HG03196 (cell line): ENCODE measurements around the gene UBQLN4.
"Not testable (repeated sequence)": the region's sequence is repeated elsewhere in the genome, so short reads cannot be mapped to it uniquely, and the experiment has no call there.

Experiments used
- ATAC-seq: cut with Tn5 transposase; IDR thresholded peaks from one replicate; pipeline ENCODE4 v1.9.1; 2021; ENCODE audit not compliant: unreplicated experiment

Gene UBQLN4

DNA sequence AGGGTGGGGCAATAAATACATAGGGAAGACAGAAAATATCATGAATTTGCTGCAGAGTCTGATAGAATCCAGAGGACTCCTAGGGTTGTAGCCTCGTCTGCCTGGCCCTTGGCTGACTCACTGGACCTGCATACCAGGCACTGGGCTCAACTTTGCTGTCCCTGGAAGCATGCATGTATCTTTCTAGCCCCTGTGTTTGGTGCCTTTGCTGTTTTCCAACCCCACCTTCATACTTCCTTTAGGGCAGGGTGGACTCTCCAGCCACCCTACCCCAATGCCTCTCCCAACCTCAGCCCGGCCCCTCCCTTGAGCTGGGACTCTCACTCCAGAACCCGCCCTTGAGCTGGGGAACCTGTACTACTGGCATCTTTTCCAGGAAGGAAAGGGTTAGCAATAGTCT is 8.6 kb upstream of the UBQLN4 start:
- no peak for ATAC-seq

DNA sequence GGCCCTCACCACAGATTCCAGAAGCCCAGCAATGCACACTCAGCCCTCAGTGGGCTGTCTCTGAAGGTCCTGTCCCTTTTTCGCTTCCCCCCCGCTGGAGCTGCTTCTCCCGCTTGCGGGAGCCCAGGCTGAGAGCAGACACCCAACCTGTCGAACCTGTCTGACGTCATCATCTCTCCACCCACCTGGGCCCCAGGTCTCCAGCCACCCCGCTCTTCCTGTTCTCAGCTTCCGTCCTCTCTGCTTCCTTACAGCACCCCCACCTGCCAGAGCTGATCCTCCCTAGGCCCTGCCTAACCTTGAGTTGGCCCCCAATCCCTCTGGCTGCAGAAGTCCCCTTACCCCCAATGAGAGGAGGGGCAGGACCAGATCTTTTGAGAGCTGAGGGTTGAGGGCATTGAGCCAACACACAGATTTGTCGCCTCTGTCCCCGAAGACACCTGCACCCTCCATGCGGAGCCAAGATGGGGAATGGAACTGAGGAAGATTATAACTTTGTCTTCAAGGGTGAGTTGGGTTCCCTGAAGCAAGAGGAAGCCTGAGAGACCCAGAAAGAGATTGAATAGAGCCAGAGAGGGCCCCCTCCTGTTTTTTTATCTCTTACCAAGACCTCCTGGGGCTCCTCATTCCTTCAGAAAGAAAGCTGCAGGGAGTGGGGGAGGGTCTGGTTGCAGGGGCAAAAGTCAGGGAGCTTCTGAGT is 7.5 kb upstream of the UBQLN4 start, which contains the start of gene RAB25:
RAB25 (plus strand) TSS at position 224 of the 700 bp plus-strand sequence; CDS start at position 465, 241 bp downstream.
- no peak for ATAC-seq

GRCh38 chr1:156056326-156056849 is 2.8 kb upstream of the UBQLN4 start:
- ATAC-seq: no peak

DNA sequence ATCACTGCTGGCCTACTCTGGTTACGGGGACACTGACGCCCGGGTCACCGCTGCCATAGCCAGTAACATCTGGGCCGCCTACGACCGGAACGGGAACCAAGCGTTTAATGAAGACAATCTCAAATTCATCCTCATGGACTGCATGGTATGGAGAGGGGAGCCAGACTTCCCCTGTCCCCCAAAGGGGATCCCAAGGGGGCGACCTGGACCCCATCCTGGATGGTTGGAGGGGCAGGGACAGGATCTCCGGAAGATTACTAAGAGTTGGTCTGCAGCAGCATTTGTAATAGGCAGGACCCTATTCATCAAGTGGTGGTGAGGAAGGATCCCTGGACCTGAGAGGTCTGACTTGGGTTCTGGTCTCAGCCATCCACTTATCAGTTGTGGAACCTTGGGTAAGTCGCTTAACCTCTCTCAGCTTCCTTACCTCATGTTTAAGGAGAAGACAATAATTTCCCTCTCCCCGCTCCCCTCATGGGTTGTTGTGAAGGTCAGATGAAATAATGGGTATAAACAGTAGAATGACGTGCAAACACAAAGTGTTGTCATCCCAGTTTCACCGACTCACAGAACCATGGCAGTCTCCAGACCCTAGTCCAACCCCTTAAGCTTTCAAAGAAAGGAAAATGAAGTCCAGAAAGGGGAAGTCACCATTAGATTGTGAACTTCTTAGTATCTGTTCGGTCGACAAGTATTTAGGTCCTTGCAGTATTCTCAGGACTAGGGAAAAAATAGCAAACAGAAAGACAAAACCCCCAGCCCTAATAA is 1.9 kb upstream of the UBQLN4 start:
- ATAC-seq: no peak

DNA sequence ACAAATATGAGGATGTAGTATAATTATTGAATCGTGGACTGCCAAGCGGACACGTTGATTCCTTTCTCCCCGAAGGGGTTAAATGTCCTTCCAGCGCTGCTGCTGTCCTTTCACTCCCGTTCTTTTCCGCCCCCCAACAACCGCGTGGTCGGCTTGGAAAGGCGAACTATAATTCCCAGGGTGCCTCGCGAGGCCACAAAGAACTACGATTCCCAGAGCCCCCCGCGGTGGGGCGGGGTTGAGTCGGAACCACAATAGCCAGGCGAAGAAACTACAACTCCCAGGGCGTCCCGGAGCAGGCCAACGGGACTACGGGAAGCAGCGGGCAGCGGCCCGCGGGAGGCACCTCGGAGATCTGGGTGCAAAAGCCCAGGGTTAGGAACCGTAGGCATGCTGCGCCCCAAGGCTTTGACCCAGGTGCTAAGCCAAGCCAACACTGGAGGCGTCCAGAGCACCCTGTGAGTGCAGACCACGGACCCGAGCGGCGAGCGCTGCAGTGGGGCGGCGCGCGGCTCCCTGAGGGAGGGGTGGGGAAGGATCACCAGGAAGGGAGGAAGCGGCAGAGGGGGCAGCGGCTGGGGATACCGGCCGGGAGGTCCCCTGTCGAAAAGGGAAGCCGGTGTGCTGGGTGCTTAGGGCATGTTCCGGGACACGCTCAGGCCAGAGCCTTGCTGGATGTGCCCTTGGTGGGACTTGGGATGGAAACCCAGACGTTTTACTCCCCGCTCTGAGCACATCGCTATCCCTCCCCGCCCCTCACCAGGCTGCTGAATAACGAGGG is 1.1 kb upstream of the UBQLN4 start, which contains the start of gene LAMTOR2:
LAMTOR2 (plus strand) TSS at position 283 of the 781 bp plus-strand sequence; CDS start at position 391, 108 bp downstream.
- peak; percentile 77 for ATAC-seq

- ATAC-seq: no peak
Measured at GRCh38 chr1:156052862-156053767, 483 bp downstream of the UBQLN4 start.

DNA sequence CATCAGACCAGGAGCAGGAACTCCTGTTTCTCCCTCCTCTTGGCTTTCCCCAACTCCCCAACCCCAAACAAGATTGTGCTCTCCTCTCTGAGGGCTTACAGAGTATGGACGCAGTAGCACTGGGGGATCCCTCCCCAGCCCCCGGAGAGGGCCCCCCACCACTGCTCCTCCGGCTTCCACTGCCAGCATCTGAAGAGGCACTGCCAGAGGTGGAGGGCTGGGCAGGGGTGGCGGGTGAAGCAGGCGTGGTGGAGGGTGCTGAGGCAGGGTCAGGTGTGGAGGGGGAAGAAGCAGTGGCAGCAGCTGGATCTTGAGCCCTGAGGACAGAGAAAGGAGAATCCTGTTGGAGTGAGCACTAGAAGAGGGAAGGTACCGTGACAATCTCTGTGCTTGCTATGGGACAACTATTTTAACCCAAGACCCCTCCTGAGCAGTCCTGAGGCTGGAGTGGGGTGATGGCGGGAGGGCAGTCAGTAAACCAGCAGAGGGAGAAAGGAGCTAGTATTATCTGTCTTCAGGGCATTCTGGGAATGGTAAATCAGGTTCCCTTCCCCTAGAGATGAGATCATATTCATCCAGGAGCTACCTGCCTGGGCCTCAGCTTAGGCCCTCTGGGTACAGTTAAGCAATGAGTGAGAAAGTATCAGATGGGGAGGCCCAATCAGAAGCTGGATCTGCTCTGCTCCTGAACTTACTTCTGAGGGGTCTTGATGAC is 2.4 kb downstream of the UBQLN4 start:
- ATAC-seq: no peak

DNA sequence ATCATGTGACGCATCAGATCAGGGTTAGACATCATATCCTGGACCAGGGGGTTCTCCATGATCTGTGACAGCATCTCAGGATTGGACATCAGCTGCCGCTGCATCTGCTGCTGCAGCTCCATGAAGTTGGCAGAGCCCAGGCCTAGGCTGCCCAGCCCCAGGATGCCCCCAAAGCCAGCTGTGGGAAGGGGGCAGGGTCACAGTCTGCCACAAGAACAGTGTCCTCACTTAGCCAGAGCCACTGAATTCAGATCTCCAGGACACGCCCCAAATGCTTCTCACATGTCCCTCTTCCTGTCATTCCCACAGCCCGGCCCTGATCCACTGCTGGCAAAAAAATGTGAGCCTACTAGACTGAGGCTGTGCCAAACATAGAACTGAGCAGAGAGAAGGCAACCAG is 3.2 kb downstream of the UBQLN4 start:
- no peak for ATAC-seq

GRCh38 chr1:156048663-156049258 is 4.8 kb downstream of the UBQLN4 start:
- ATAC-seq: no peak

DNA sequence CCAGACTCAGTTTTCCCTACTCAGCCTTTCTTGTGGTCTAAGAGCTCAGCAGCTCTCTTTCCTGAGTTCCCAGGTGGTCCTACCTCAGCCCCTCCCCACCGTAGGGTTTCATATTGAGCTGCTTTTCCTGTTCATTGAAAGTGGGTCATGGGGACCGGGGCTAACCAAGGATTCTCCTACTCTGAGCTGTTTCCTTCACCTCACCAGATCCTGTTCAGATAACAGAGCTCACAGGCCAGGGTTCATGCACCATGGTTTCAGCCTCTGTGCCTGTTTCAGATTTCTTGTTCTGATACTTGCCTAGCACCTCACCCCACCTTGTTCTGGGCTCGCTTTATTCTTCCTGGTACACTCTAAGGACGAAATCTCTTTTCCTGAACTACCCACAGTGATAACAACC is 8.5 kb downstream of the UBQLN4 start:
- no peak for ATAC-seq

DNA sequence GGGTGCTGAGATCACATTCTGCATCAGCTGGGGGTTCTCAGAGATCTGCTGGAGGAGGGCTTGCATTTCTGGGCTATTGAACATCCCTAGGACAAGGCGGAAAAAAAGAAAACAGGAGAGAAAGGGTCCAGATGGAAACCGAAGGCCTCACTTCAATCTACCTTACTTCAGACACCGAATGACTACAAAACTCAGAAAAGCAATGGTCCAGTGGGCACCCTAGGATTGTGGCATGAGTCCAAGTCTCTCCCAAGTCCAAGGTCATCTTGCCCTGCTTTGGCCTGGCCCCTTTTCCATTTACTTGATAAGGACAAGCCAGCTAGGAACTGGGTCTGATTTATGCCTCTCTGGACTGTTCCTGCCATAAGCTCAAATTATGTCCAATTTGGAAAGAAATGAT is 10.8 kb downstream of the UBQLN4 start:
- ATAC-seq: no peak

DNA sequence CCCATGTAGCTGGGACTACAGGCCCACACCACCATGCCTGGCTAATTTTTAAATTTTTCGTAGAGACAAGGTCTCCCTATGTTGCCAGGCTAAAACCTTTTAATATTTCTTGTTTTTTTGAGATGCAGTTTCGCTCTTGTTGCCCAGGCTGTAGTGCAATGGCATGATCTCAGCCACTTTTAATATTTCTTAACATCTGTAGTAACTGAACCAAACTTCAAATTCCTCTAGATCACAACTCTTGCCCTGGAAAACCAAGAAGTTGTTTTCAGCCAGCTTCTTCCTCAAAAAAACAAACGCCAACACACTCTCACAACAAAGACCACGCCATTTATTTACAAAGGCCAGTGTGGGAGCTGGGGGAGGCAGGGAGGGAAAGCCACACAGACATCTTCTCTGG is 18.6 kb downstream of the UBQLN4 start:
- ATAC-seq: not testable (repeated sequence)

DNA sequence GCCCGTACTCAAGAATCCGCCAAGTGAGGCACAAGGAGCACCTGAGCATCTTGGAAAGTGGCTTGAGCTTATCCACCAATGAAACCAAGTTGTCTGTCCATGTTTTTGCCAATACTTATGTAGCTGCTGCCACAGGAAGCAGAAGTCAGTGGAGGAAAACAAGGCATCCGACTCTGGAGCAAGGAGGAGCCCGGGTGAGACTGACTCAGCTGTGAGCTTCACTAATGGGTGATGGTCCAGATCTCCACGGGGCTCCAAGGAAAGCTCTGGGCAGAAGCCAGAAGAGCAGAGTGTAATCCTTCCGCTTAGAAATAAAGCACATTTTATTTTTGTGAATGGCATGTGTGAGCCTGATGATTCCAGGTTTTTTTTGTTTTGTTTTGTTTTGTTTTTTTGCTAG is 20.6 kb downstream of the UBQLN4 start:
- ATAC-seq: no peak

- no peak for ATAC-seq
Measured at GRCh38 chr1:156026588-156026987, 27.0 kb downstream of the UBQLN4 start.

DNA sequence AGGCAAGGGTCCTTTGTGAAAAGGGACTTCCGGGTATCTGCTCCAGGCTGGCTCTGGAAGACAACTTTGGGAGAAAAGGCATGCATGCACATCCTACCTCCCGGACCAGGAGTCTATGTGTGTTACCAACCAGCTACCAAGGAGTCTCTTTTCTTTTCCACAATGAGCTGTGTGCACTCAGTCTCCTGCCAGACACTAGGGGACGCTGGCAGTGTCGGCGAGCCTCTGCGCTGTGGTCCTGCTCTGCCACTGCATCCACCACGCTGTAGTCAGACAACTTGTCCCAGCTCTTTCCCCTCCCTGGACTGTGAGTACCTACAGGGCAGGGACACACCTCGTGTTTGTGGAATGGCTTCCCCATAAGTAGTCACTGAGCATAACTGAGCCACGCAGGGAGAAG is 27.7 kb downstream of the UBQLN4 start:
- ATAC-seq: no peak

DNA sequence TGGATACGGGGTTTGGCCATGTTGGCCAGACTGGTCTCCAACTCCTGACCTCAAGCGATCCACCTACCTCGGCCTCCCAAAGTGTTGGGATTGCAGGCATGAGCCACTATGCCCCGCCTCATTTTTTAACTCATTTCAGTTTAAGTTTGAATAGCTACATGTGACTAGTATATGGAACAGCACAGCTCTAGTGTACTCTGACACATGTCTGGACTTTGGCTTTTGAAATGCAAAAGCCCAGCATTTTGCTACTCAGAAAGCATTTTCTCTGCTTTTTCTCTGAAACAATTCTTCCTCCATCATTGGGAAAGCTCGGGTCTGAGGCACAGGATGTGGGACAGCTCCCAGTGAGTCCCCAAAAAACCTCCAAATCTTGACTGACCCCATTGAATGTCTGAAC is 28.8 kb downstream of the UBQLN4 start:
- no peak for ATAC-seq

- no peak for ATAC-seq
Measured at GRCh38 chr1:156021954-156022353, 31.6 kb downstream of the UBQLN4 start.

DNA sequence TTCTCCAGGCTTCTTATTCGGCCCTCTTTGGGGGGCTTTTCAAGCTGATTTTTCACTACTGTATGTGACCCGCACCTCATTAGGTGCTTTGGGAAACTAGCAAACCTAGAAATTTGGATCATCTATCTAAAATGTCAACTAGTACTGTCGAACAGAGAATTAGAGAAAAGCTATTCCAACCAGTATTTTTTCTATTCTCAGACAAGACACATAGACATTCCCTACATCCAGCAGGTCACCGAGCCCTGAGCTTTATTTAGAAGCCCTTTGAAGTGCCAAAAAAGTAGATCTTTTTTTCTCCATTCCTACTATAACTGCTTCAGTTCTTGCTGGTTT is 32.5 kb downstream of the UBQLN4 start:
- ATAC-seq: no peak
